Naive thymus-derived CD8-positive, alpha-beta T cell (primary cell): ENCODE data around the gene XRCC5. TPM values are rescaled to one million over a fixed set of nuclear protein-coding genes. Genes with fewer than 3 reads are reported as not detected.

Experiments
- ATAC-seq, 2 donors: fragments of 150-1000 bp; cut with Tn5 transposase in 1 of 2; sonication (Bioruptor Pico), chemical (Tn5 transposase) in 1 of 2; 1 replicate in 1 of 2; 2 replicates in 1 of 2; pipeline ENCODE4 v1.10.0; 2021; ENCODE audit warnings: mild to moderate bottlenecking in 2 of 2, moderate library complexity in 2 of 2
- POLR2A ChIA-PET: fragments of 350-600 bp; sonication (Branson Sonifier 250); formaldehyde crosslinking; loops from one replicate; lab custom pipeline; 2021; ENCODE audit warnings: antibody characterized with exemption; lab: Charles Lee
- DNase-seq, 10 donors: peaks; one replicate each; pipeline versions ENCODE4 v3.0.0 to v3.0.0-alpha.2; 2020 to 2022
- H3K27ac Mint-ChIP-seq, 10 donors: one replicate each; pipeline ENCODE4 v1.8.0; 2020 to 2022; ENCODE audit warnings: mild to moderate bottlenecking in 10 of 10, mixed read lengths in 10 of 10, moderate library complexity in 4 of 10, inconsistent platforms in 1 of 10
- H3K27me3 Mint-ChIP-seq, 5 donors: one replicate each; pipeline ENCODE4 v1.8.0; 2021 to 2022; ENCODE audit warnings: mixed read lengths in 5 of 5
- H3K36me3 Mint-ChIP-seq, 3 donors: one replicate each; pipeline ENCODE4 v1.8.0; 2020 to 2022; ENCODE audit warnings: mixed read lengths in 3 of 3, mild to moderate bottlenecking in 2 of 3, inconsistent platforms in 1 of 3
- H3K4me1 Mint-ChIP-seq, 4 donors: one replicate each; pipeline ENCODE4 v1.8.0; 2021 to 2022; ENCODE audit warnings: mixed read lengths in 4 of 4
- H3K4me3 Mint-ChIP-seq, 10 donors: one replicate each; pipeline ENCODE4 v1.8.0; 2020 to 2022; ENCODE audit warnings: mild to moderate bottlenecking in 10 of 10, mixed read lengths in 10 of 10, moderate library complexity in 6 of 10, inconsistent platforms in 1 of 10
- H3K9me3 Mint-ChIP-seq, 9 donors: one replicate each; pipeline ENCODE4 v1.8.0; 2020 to 2022; ENCODE audit warnings: mixed read lengths in 9 of 9, mild to moderate bottlenecking in 3 of 9, inconsistent platforms in 1 of 9, moderate library complexity in 1 of 9
- polyA plus RNA-seq, 3 donors: library from polyadenylated mRNA; unstranded; fragments of 300-500 nt; fragmentation: Illumina TruSeq; gene quantifications; one replicate each; pipeline ENCODE4 v1.2.3, GENCODE V29; 2021
- total RNA-seq, 8 experiments: library from RNA in 2 of 8; stranded (reverse) in 2 of 8; gene quantifications; one replicate each; pipeline ENCODE4 v1.2.3 and lab custom pipeline; 2021 to 2026

XRCC5 gene
- total and polyA plus RNA-seq, 5 experiments from 2014 or later = 231 to 364 (median 311) TPM

- H3K36me3 Mint-ChIP-seq = peaks cover 0 to 55% (median 18%) of the 10 kb centered on the region in 3 donors
- peaks cover 18 to 42% (median 30%) of the 10 kb centered on the region in 4 donors for H3K4me1 Mint-ChIP-seq
- H3K27ac Mint-ChIP-seq = peak overlapping the region; percentile 62 to 91 (median 76)
- no peaks in the 10 kb centered on the region for H3K9me3 Mint-ChIP-seq
- H3K4me3 Mint-ChIP-seq = no peak overlapping the region
- POLR2A ChIA-PET = no interaction called here
- ATAC-seq (peak in 1 of 2 donors; percentile 30), DNase-seq (no peak)
- H3K27me3 Mint-ChIP-seq = no peaks in the 10 kb centered on the region
These were observed 101.8 kb downstream of the XRCC5 start for GRCh38 chr2:216210701-216211540.

GRCh38 chr2:216211614-216212145 lies 102.5 kb downstream of the XRCC5 start:
- Mint-ChIP-seq H3K36me3 (peaks cover 0 to 47% (median 10%) of the 10 kb centered on the region in 3 donors), H3K27me3 (no peaks in the 10 kb centered on the region), H3K4me1 (peaks cover 19 to 42% (median 26%) of the 10 kb centered on the region in 4 donors), H3K9me3 (no peaks in the 10 kb centered on the region), H3K27ac (peak overlapping the region; percentile 62 to 91 (median 76)), H3K4me3 (no peak overlapping the region)
- POLR2A ChIA-PET = no interaction called here
- ATAC-seq (no peak), DNase-seq (no peak)

- DNase-seq (no peak), ATAC-seq (no peak)
- Mint-ChIP-seq H3K4me3 (no peak overlapping the region), H3K27me3 (no peaks in the 10 kb centered on the region), H3K36me3 (peaks cover 0 to 35% (median 0%) of the 10 kb centered on the region in 3 donors), H3K27ac (peak overlapping the region in 4 of 10 donors; percentile 25 to 79 (median 45)), H3K4me1 (peaks cover 25 to 50% (median 37%) of the 10 kb centered on the region in 4 donors), H3K9me3 (no peaks in the 10 kb centered on the region)
- POLR2A ChIA-PET = no interaction called here
These were observed 105.6 kb downstream of the XRCC5 start for GRCh38 chr2:216214768-216215167.

- no peak for ATAC-seq
- no peaks in the 10 kb centered on the region for H3K27me3 Mint-ChIP-seq
- no peak overlapping the region for H3K4me3 Mint-ChIP-seq
- H3K27ac Mint-ChIP-seq = peak overlapping the region in 2 of 10 donors; percentile 27 to 42
- peaks cover 0 to 30% (median 0%) of the 10 kb centered on the region in 3 donors for H3K36me3 Mint-ChIP-seq
- POLR2A ChIA-PET = no interaction called here
- no peaks in the 10 kb centered on the region for H3K9me3 Mint-ChIP-seq
- no peak for DNase-seq
- H3K4me1 Mint-ChIP-seq = peaks cover 20 to 44% (median 27%) of the 10 kb centered on the region in 4 donors
These were observed 106.7 kb downstream of the XRCC5 start for GRCh38 chr2:216215658-216216390.

GRCh38 chr2:216216951-216217903 lies 108.1 kb downstream of the XRCC5 start:
- DNase-seq (no peak), ATAC-seq (no peak)
- Mint-ChIP-seq H3K9me3 (no peaks in the 10 kb centered on the region), H3K4me3 (no peak overlapping the region), H3K36me3 (peaks cover 0 to 26% (median 0%) of the 10 kb centered on the region in 3 donors), H3K27ac (peak overlapping the region in 2 of 10 donors; percentile 17 to 48), H3K27me3 (no peaks in the 10 kb centered on the region), H3K4me1 (peaks cover 18 to 35% (median 19%) of the 10 kb centered on the region in 4 donors)
- POLR2A ChIA-PET = no interaction called here

- H3K4me1 Mint-ChIP-seq = peaks cover 21 to 39% (median 24%) of the 10 kb centered on the region in 4 donors
- ATAC-seq = no peak
- DNase-seq = no peak
- peaks cover 0 to 24% (median 0%) of the 10 kb centered on the region in 3 donors for H3K36me3 Mint-ChIP-seq
- peak overlapping the region in 3 of 10 donors; percentile 2 to 49 (median 48) for H3K27ac Mint-ChIP-seq
- H3K9me3 Mint-ChIP-seq = no peaks in the 10 kb centered on the region
- H3K4me3 Mint-ChIP-seq = no peak overlapping the region
- POLR2A ChIA-PET = no interaction called here
- no peaks in the 10 kb centered on the region for H3K27me3 Mint-ChIP-seq
These were observed 108.7 kb downstream of the XRCC5 start for GRCh38 chr2:216217904-216218260.

GRCh38 chr2:216219861-216220260 lies 110.7 kb downstream of the XRCC5 start:
- H3K4me1 Mint-ChIP-seq = peaks cover 18 to 43% (median 29%) of the 10 kb centered on the region in 4 donors
- no peak overlapping the region for H3K27ac Mint-ChIP-seq
- DNase-seq = no peak
- H3K36me3 Mint-ChIP-seq = peaks cover 0 to 16% (median 0%) of the 10 kb centered on the region in 3 donors
- POLR2A ChIA-PET = no interaction called here
- ATAC-seq = no peak
- no peaks in the 10 kb centered on the region for H3K27me3 Mint-ChIP-seq
- no peak overlapping the region for H3K4me3 Mint-ChIP-seq
- no peaks in the 10 kb centered on the region for H3K9me3 Mint-ChIP-seq

- POLR2A ChIA-PET = interaction anchor here (0.6 kb wide), 1 partner anchor 8 kb away, joined by 3 read pairs; no protein-coding TSS in a partner anchor
- no peak overlapping the region for H3K4me3 Mint-ChIP-seq
- peaks cover 18 to 43% (median 29%) of the 10 kb centered on the region in 4 donors for H3K4me1 Mint-ChIP-seq
- no peaks in the 10 kb centered on the region for H3K9me3 Mint-ChIP-seq
- H3K36me3 Mint-ChIP-seq = peaks cover 0 to 16% (median 0%) of the 10 kb centered on the region in 3 donors
- no peak for DNase-seq
- peak overlapping the region in 4 of 10 donors; percentile 4 to 68 (median 42) for H3K27ac Mint-ChIP-seq
- H3K27me3 Mint-ChIP-seq = no peaks in the 10 kb centered on the region
- no peak for ATAC-seq
These were observed 111.8 kb downstream of the XRCC5 start for GRCh38 chr2:216220976-216221375.

GRCh38 chr2:216221811-216222210 lies 112.7 kb downstream of the XRCC5 start:
- Mint-ChIP-seq H3K4me1 (peaks cover 18 to 43% (median 28%) of the 10 kb centered on the region in 4 donors), H3K36me3 (peaks cover 0 to 16% (median 0%) of the 10 kb centered on the region in 3 donors), H3K27ac (peak overlapping the region in 2 of 10 donors; percentile 64 to 68), H3K27me3 (no peaks in the 10 kb centered on the region), H3K9me3 (no peaks in the 10 kb centered on the region), H3K4me3 (no peak overlapping the region)
- POLR2A ChIA-PET = interaction anchor here (0.6 kb wide), 1 partner anchor 22 kb away, joined by 10 read pairs; no protein-coding TSS in a partner anchor
- ATAC-seq (no peak), DNase-seq (no peak)

- Mint-ChIP-seq H3K27me3 (no peaks in the 10 kb centered on the region), H3K4me3 (no peak overlapping the region), H3K27ac (peak overlapping the region in 1 of 10 donors; percentile 10), H3K36me3 (peaks cover 0 to 9% (median 0%) of the 10 kb centered on the region in 3 donors), H3K9me3 (no peaks in the 10 kb centered on the region), H3K4me1 (peaks cover 16 to 33% (median 19%) of the 10 kb centered on the region in 4 donors)
- DNase-seq (no peak), ATAC-seq (no peak)
- POLR2A ChIA-PET = interaction anchor here (0.6 to 1.2 kb wide), 2 partner anchors 68 to 130 kb away, joined by 3 to 4 read pairs; no protein-coding TSS in a partner anchor
These were observed 113.7 kb downstream of the XRCC5 start for GRCh38 chr2:216222650-216223352.

GRCh38 chr2:216224388-216224787 lies 115.2 kb downstream of the XRCC5 start:
- ATAC-seq (no peak), DNase-seq (no peak)
- Mint-ChIP-seq H3K27ac (no peak overlapping the region), H3K4me3 (no peak overlapping the region), H3K27me3 (no peaks in the 10 kb centered on the region), H3K9me3 (peaks cover 0 to 5% (median 0%) of the 10 kb centered on the region in 9 donors), H3K36me3 (peaks cover 0 to 4% (median 2%) of the 10 kb centered on the region in 3 donors), H3K4me1 (peaks cover 12 to 20% (median 13%) of the 10 kb centered on the region in 4 donors)
- POLR2A ChIA-PET = no interaction called here
